HepG2 (cell line): ENCODE measurements around the gene WDR20. TPM values are rescaled to one million over a fixed set of nuclear protein-coding genes. Genes with fewer than 3 reads are reported as not detected.

Source experiments
- ATAC-seq: fragments of 200-7000 bp; cut with Tn5 transposase; 3 replicates; pipeline ENCODE4 v1.9.1; 2020; ENCODE audit warnings: mild to moderate bottlenecking, moderate library complexity
- BruUV-seq: library from RNA; stranded (reverse); fragments of 400-500 nt; replicated peaks from 2 replicates; lab custom pipeline; 2021; lab: Mats Ljungman, UMichigan
- CTCF ChIA-PET: fragments of 300-600 bp; formaldehyde crosslinking; extraction: SDS; loops from one replicate; lab custom pipeline; 2021; ENCODE audit warnings: low total read pairs, inconsistent platforms, low intra/inter-chr PET ratio; lab: Yijun Ruan, JAX
- POLR2A ChIA-PET: fragments of 350-600 bp; sonication (Branson Sonifier 250); formaldehyde crosslinking; loops from one replicate; lab custom pipeline; 2020; ENCODE audit warnings: antibody characterized with exemption, inconsistent platforms; lab: Yijun Ruan, JAX
- DNase-seq: peaks from one replicate; pipeline ENCODE4 v3.0.0-alpha.2; 2015; ENCODE audit warnings: low spot score
- FAIRE-seq: peaks from 3 replicates; lab custom pipeline; 2011; peaks lifted over from hg19 to GRCh38; lab: Jason Lieb, UNC
- H2AFZ ChIP-seq: one replicate; pipeline ENCODE4 v1.6.1; 2011; ENCODE audit warnings: low read length, inconsistent platforms
- H3K27ac ChIP-seq: fragments of 300-600 bp; 3 replicates; pipeline ENCODE4 v1.8.0; 2011; ENCODE audit warnings: mixed run types, mild to moderate bottlenecking, mixed read lengths, low read length, inconsistent platforms; ENCODE audit not compliant: insufficient read depth; ENCODE audit errors: extremely low read length
- H3K27me3 ChIP-seq, 2 experiments: fragments of 200-600 bp in 1 of 2; 2 replicates in 1 of 2; 3 replicates in 1 of 2; pipeline versions ENCODE4 v1.6.0 to v1.8.0; 2011; ENCODE audit warnings: low read length in 2 of 2, mild to moderate bottlenecking in 2 of 2, moderate library complexity in 2 of 2, inconsistent platforms in 1 of 2; ENCODE audit not compliant: insufficient read depth in 2 of 2, control insufficient read depth in 1 of 2
- H3K36me3 ChIP-seq, 2 experiments: fragments of 200-600 bp in 1 of 2; replicated peaks in 1 of 2; 2 replicates in 1 of 2; 3 replicates in 1 of 2; pipeline versions ENCODE4 v1.5.1 to v1.8.0; 2011; ENCODE audit warnings: low read length in 2 of 2, inconsistent platforms in 1 of 2; ENCODE audit not compliant: insufficient read depth in 2 of 2, control insufficient read depth in 1 of 2
- H3K4me1 ChIP-seq: 2 replicates; pipeline ENCODE4 v1.5.1; 2012; ENCODE audit warnings: low read length, inconsistent platforms; ENCODE audit not compliant: insufficient read depth
- H3K4me2 ChIP-seq: 2 replicates; pipeline ENCODE4 v1.6.0; 2011; ENCODE audit warnings: low read depth, low read length, inconsistent platforms
- H3K4me3 ChIP-seq, 3 experiments: fragments of 200-600 bp in 1 of 3; sonication (generic), shearing (Covaris generic) in 1 of 3; replicated peaks in 1 of 3; 2 replicates each; pipeline ENCODE4 v1.5.1; 2011 to 2016; ENCODE audit warnings: low read length in 3 of 3, inconsistent platforms in 2 of 3, low read depth in 2 of 3, mild to moderate bottlenecking in 2 of 3, control low read depth in 1 of 3, mixed read lengths in 1 of 3; ENCODE audit not compliant: insufficient read depth in 1 of 3
- H3K79me2 ChIP-seq: one replicate; pipeline ENCODE4 v1.6.1; 2011; ENCODE audit warnings: low read length, inconsistent platforms; ENCODE audit not compliant: insufficient read depth
- H3K9ac ChIP-seq: 2 replicates; pipeline ENCODE4 v1.6.0; 2011; ENCODE audit warnings: mild to moderate bottlenecking, low read depth, low read length, inconsistent platforms; ENCODE audit not compliant: insufficient read depth
- H3K9me3 ChIP-seq: 2 replicates; pipeline ENCODE4 v1.5.1; 2012; ENCODE audit warnings: mild to moderate bottlenecking, low read length
- H4K20me1 ChIP-seq: 2 replicates; pipeline ENCODE4 v1.6.0; 2011; ENCODE audit warnings: inconsistent platforms, mild to moderate bottlenecking, low read length, moderate library complexity; ENCODE audit not compliant: insufficient read depth
- FOXK2 ChIP-seq: fragments of 450-650 bp; IDR thresholded peaks from 2 replicates; pipeline ENCODE4 v1.6.1; 2016
- HIVEP1 ChIP-seq: sonication (generic); formaldehyde crosslinking; IDR thresholded peaks from 2 replicates; pipeline ENCODE4 v1.4.0; 2020; ENCODE audit warnings: mild to moderate bottlenecking, missing genetic modification reagents
- KAT8 ChIP-seq: IDR thresholded peaks from 2 replicates; pipeline ENCODE4 v1.6.1; 2016; ENCODE audit warnings: missing genetic modification reagents, missing compliant biosample characterization
- KLF13 ChIP-seq: sonication (generic); formaldehyde crosslinking; IDR thresholded peaks from 2 replicates; pipeline ENCODE4 v1.4.0; 2020; ENCODE audit warnings: mild to moderate bottlenecking, missing genetic modification reagents
- MZF1 ChIP-seq: sonication (generic); formaldehyde crosslinking; IDR thresholded peaks from 2 replicates; pipeline ENCODE4 v1.8.1; 2023; ENCODE audit warnings: mild to moderate bottlenecking, missing genetic modification reagents, borderline replicate concordance
- SNRNP70 ChIP-seq: fragments of 200-400 bp; formaldehyde crosslinking; IDR thresholded peaks from 2 replicates; pipeline ENCODE4 v1.6.1; 2017; ENCODE audit warnings: mild to moderate bottlenecking, low read depth, low read length, moderate library complexity
- ZFP36L2 ChIP-seq: sonication (generic); formaldehyde crosslinking; IDR thresholded peaks from 2 replicates; pipeline ENCODE4 v1.4.0; 2020; ENCODE audit warnings: missing genetic modification reagents
- ZNF207 ChIP-seq: fragments of 450-650 bp; IDR thresholded peaks from 2 replicates; pipeline ENCODE4 v1.6.1; 2016; ENCODE audit warnings: antibody characterized with exemption, borderline replicate concordance
- ZNF784 ChIP-seq: sonication (generic); formaldehyde crosslinking; IDR thresholded peaks from 2 replicates; pipeline ENCODE4 v1.5.1; 2020; ENCODE audit warnings: missing genetic modification reagents, mild to moderate bottlenecking, borderline replicate concordance
- WGBS: methylation state at CpG from one replicate; pipeline ENCODE4 v1.1.6; 2017; ENCODE audit warnings: low lambda C conversion rate; 5-methylcytosine and 5-hydroxymethylcytosine counted together
- in situ Hi-C: cut with HindIII; loops from 2 replicates; pipeline ENCODE4 v1.10.0; 2017; ENCODE audit warnings: low pct_unique_long_range_greater_than_20kb; ENCODE audit not compliant: extremely low pct_ligation_motif_present
- intact Hi-C: fragments of 100-400 bp; cut with micrococcal nuclease; formaldehyde crosslinking; loops from one replicate; pipeline ENCODE4 v1.10.0; 2022; ENCODE audit not compliant: unreplicated experiment
- polyA plus RNA-seq, 8 experiments: library from polyadenylated mRNA; depleted of rRNA in 3 of 8; stranded (reverse) in 7 of 8; unstranded in 1 of 8; fragments of >200 nt; fragmentation: Illumina TruSeq in 4 of 8; extraction: Trizol in 4 of 8; gene quantifications; 2 replicates each; pipeline versions ENCODE4 v1.2.1 to v1.2.3, GENCODE V29; 2011 to 2016; ENCODE audit warnings: low read depth in 4 of 8, missing spikeins in 1 of 8, mixed read lengths in 1 of 8; ENCODE audit not compliant: insufficient read depth in 1 of 8
- total RNA-seq, 5 experiments: library from RNA; depleted of rRNA; stranded (reverse); fragments of >200 nt; fragmentation: Illumina TruSeq; extraction: Trizol; gene quantifications; 2 replicates each; pipeline ENCODE4 v1.2.3, GENCODE V29; 2016; ENCODE audit warnings: low read depth in 1 of 5
- TF ChIP-seq, protein P1 (sequence below): sonication (generic); formaldehyde crosslinking; IDR thresholded peaks from 2 replicates; pipeline ENCODE4 v1.5.0; 2020; ENCODE audit warnings: mild to moderate bottlenecking, missing genetic modification reagents

The WDR20 gene
- total and polyA plus RNA-seq, 2 of the 13 experiments (the other 11 are each of a cell fraction or from before 2014, with no cell fraction given): 10.4 to 23.2 TPM

DNA sequence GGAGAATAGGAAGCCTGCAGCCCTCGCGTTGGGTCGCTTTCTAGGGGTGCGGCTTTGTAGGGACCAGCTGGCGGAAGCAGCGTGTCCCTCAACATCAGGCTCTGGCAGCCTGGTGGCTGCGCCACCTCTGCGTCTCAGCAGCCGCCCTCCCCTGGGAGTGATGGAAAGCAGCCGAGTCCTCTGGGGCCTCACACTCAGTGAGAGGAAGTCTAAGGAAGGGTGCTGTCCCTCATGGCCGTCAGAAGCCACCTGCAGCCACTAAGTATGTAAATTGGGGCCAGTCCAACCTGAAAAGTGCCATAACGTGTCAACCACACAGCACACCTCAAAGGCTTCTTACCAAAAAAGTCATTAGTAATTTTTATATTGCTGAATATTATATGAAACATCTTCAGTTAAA is 80.3 kb downstream of the WDR20 start:
- Histone ChIP-seq H3K4me3 (no peak overlapping the region), H4K20me1 (no peaks in the 10 kb centered on the region), H3K27ac (no peak overlapping the region)
- WGBS: 96% methylated on average over 12 of the region's 12 CpGs
- no peak for FAIRE-seq
- TF ChIP-seq KAT8 (CRISPR knock-in tag): no peak
- no peak for TF ChIP-seq ZNF207
- TF ChIP-seq SNRNP70: no peak
- TF ChIP-seq, protein P1, sequence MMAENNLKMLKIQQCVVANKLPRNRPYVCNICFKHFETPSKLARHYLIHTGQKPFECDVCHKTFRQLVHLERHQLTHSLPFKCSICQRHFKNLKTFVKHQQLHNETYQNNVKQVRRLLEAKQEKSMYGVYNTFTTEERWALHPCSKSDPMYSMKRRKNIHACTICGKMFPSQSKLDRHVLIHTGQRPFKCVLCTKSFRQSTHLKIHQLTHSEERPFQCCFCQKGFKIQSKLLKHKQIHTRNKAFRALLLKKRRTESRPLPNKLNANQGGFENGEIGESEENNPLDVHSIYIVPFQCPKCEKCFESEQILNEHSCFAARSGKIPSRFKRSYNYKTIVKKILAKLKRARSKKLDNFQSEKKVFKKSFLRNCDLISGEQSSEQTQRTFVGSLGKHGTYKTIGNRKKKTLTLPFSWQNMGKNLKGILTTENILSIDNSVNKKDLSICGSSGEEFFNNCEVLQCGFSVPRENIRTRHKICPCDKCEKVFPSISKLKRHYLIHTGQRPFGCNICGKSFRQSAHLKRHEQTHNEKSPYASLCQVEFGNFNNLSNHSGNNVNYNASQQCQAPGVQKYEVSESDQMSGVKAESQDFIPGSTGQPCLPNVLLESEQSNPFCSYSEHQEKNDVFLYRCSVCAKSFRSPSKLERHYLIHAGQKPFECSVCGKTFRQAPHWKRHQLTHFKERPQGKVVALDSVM (CRISPR knock-in tag): no peak
- no peak for TF ChIP-seq FOXK2
- TF ChIP-seq HIVEP1 (CRISPR knock-in tag): no peak
- TF ChIP-seq ZNF784: no peak
- TF ChIP-seq KLF13 (CRISPR knock-in tag): no peak
- TF ChIP-seq ZFP36L2: no peak
- no peak for TF ChIP-seq MZF1 (CRISPR knock-in tag)
- TF ChIP-seq, all 625 proteins: peak for 0
- in situ Hi-C loops: no loop called here
- intact Hi-C loops: no loop called here
- no peaks in the 10 kb centered on the region for H3K4me1 ChIP-seq
- ChIA-PET CTCF (no interaction called here), POLR2A (no interaction called here)
- DNase-seq (no peak), ATAC-seq (no peak)
- no TSS peak for BruUV-seq
- no peak overlapping the region for H3K4me2 ChIP-seq
- no peak overlapping the region for H3K9ac ChIP-seq
- peaks cover 2% of the 10 kb centered on the region for H3K79me2 ChIP-seq
- no peaks in the 10 kb centered on the region for H3K9me3 ChIP-seq
- H3K27me3 ChIP-seq: no peaks in the 10 kb centered on the region; a peak in 1 of 5 replicates
- peaks cover 2 to 5% of the 10 kb centered on the region in 2 experiments; a peak in 3 of 5 replicates for H3K36me3 ChIP-seq
- H2AFZ ChIP-seq: no peak overlapping the region
